Upper lobe of left lung (tissue), 6 donors: ENCODE results near the gene STYXL2. TPM values are rescaled to one million over a fixed set of nuclear protein-coding genes. Genes with fewer than 3 reads are reported as not detected.

Experiments used
- ATAC-seq, 2 donors: fragments of 200-7000 bp; cut with Tn5 transposase; one replicate each; pipeline ENCODE4 v1.9.1; 2022; ENCODE audit warnings: mild to moderate bottlenecking in 2 of 2, moderate library complexity in 2 of 2; ENCODE audit not compliant: low FRiP score in 2 of 2
- DNase-seq, 2 donors: peaks; one replicate each; pipeline ENCODE4 v3.0.0-alpha.2; 2019 to 2020
- H3K27ac ChIP-seq, 4 donors: fragments of 200-600 bp; sonication (generic); one replicate each; pipeline ENCODE4 v1.5.1; 2016 to 2019
- H3K27me3 ChIP-seq, 4 donors: fragments of 200-600 bp; sonication (generic); one replicate each; pipeline ENCODE4 v1.5.1; 2017 to 2019
- H3K36me3 ChIP-seq, 4 donors: fragments of 200-600 bp; sonication (generic); one replicate each; pipeline ENCODE4 v1.5.1; 2016 to 2019
- H3K4me1 ChIP-seq, 4 donors: fragments of 200-600 bp; sonication (generic); one replicate each; pipeline ENCODE4 v1.5.1; 2018 to 2019
- H3K4me3 ChIP-seq, 4 donors: fragments of 200-600 bp; sonication (generic); one replicate each; pipeline ENCODE4 v1.5.1; 2017 to 2019; ENCODE audit warnings: mild to moderate bottlenecking in 2 of 4, moderate library complexity in 1 of 4
- H3K9me3 ChIP-seq, 4 donors: fragments of 200-600 bp; sonication (generic); one replicate each; pipeline ENCODE4 v1.5.1; 2018 to 2019
- CTCF ChIP-seq, 6 experiments: fragments of 450-650 bp in 4 of 6; fragments of 200-600 bp in 2 of 6; sonication (generic) in 2 of 6; IDR thresholded peaks; one replicate each; pipeline ENCODE4 v1.5.1; 2016 to 2019; ENCODE audit warnings: antibody characterized with exemption in 6 of 6
- EP300 ChIP-seq, 4 donors: sonication (generic); formaldehyde crosslinking; IDR thresholded peaks; one replicate each; pipeline ENCODE4 v1.5.1; 2017; ENCODE audit warnings: antibody characterized with exemption in 4 of 4, control low read depth in 2 of 4
- POLR2A ChIP-seq, 4 donors: fragments of 450-650 bp; IDR thresholded peaks; one replicate each; pipeline ENCODE4 v1.5.1; 2016 to 2017; ENCODE audit warnings: antibody characterized with exemption in 4 of 4, mild to moderate bottlenecking in 2 of 4
- POLR2AphosphoS5 ChIP-seq, 2 donors: sonication (generic); formaldehyde crosslinking; IDR thresholded peaks; one replicate each; pipeline ENCODE4 v1.5.1; 2017; ENCODE audit warnings: antibody characterized with exemption in 2 of 2
- WGBS, 2 donors: methylation state at CpG; one replicate each; pipeline ENCODE4 v1.1.5; 2017 to 2018; 5-methylcytosine and 5-hydroxymethylcytosine counted together
- total RNA-seq, 6 donors: library from RNA; depleted of rRNA in 4 of 6; stranded (reverse); fragments of >200 nt in 4 of 6; gene quantifications; one replicate each; pipeline versions ENCODE4 v1.1.0 to v1.2.1, GENCODE V29; 2016 to 2021
- donor health status: DM: no; HTN: no; CAD: no; lungs with moderate emphysema.
- donor health status: DM: no; HTN: yes; CAD: no; lungs with severe emphysema.

The STYXL2 gene
- total RNA-seq, 6 donors from 2014 or later, result 0.10 to 0.30 (median 0.23) TPM; not detected in 3

- Histone ChIP-seq H3K4me1 (peaks cover 7 to 9% (median 8%) of the 10 kb centered on the region in 4 donors), H3K27ac (no peak overlapping the region), H3K36me3 (no peaks in the 10 kb centered on the region), H3K4me3 (no peak overlapping the region), H3K9me3 (no peaks in the 10 kb centered on the region), H3K27me3 (no peaks in the 10 kb centered on the region)
- WGBS, 2 donors, result 92 to 99% methylated on average over 3 of the region's 3 CpGs
- ATAC-seq (no peak), DNase-seq (no peak)
- TF ChIP-seq POLR2A (IDR thresholded peaks at IDR 0.05) (no peak), POLR2AphosphoS5 (IDR thresholded peaks at IDR 0.05) (no peak), CTCF (IDR thresholded peaks at IDR 0.05) (no peak), EP300 (IDR thresholded peaks at IDR 0.05) (no peak)
These were observed 25.8 kb downstream of the STYXL2 start for GRCh38 chr1:167119696-167120095.

- ATAC-seq (no peak), DNase-seq (no peak)
- no peaks in the 10 kb centered on the region for H3K27me3 ChIP-seq
- TF ChIP-seq POLR2AphosphoS5 (IDR thresholded peaks at IDR 0.05), result no peak
- no peak for TF ChIP-seq EP300 (IDR thresholded peaks at IDR 0.05)
- no peak for TF ChIP-seq POLR2A (IDR thresholded peaks at IDR 0.05)
- TF ChIP-seq CTCF (IDR thresholded peaks at IDR 0.05), result no peak
- H3K9me3 ChIP-seq, result no peaks in the 10 kb centered on the region
- no peaks in the 10 kb centered on the region for H3K36me3 ChIP-seq
- 49 to 57% methylated on average over 13 of the region's 13 CpGs for WGBS, 2 donors
- no peak overlapping the region for H3K27ac ChIP-seq
- peak overlapping the region in 3 of 4 donors; percentile 29 to 45 (median 40) for H3K4me3 ChIP-seq
- peaks cover 7 to 9% (median 8%) of the 10 kb centered on the region in 4 donors for H3K4me1 ChIP-seq
These were observed 27.0 kb downstream of the STYXL2 start for GRCh38 chr1:167120899-167121298.

GRCh38 chr1:167121375-167122120, 27.7 kb downstream of the STYXL2 start:
- WGBS, 2 donors, result 11 to 14% methylated on average over 43 to 44 of the region's 47 CpGs
- no peak overlapping the region for H3K27ac ChIP-seq
- DNase-seq (peak; percentile 60 to 89), ATAC-seq (peak; percentile 55 to 77)
- H3K4me3 ChIP-seq, result peak overlapping the region in 3 of 4 donors; percentile 29 to 45 (median 40)
- H3K9me3 ChIP-seq, result no peaks in the 10 kb centered on the region
- no peaks in the 10 kb centered on the region for H3K27me3 ChIP-seq
- TF ChIP-seq POLR2AphosphoS5 (IDR thresholded peaks at IDR 0.05) (no peak), EP300 (IDR thresholded peaks at IDR 0.05) (no peak), CTCF (IDR thresholded peaks at IDR 0.05) (no peak), POLR2A (IDR thresholded peaks at IDR 0.05) (no peak)
- no peaks in the 10 kb centered on the region for H3K36me3 ChIP-seq
- peaks cover 7 to 9% (median 8%) of the 10 kb centered on the region in 4 donors for H3K4me1 ChIP-seq

GRCh38 chr1:167122121-167122480, 28.2 kb downstream of the STYXL2 start:
- H3K27ac ChIP-seq, result no peak overlapping the region
- no peaks in the 10 kb centered on the region for H3K36me3 ChIP-seq
- ATAC-seq (no peak), DNase-seq (no peak)
- WGBS, 2 donors, result 82 to 87% methylated on average over 5 of the region's 5 CpGs
- H3K4me1 ChIP-seq, result peaks cover 7 to 9% (median 8%) of the 10 kb centered on the region in 4 donors
- no peaks in the 10 kb centered on the region for H3K27me3 ChIP-seq
- H3K9me3 ChIP-seq, result no peaks in the 10 kb centered on the region
- no peak overlapping the region for H3K4me3 ChIP-seq
- no peak for TF ChIP-seq POLR2AphosphoS5 (IDR thresholded peaks at IDR 0.05)
- no peak for TF ChIP-seq EP300 (IDR thresholded peaks at IDR 0.05)
- TF ChIP-seq POLR2A (IDR thresholded peaks at IDR 0.05), result no peak
- TF ChIP-seq CTCF (IDR thresholded peaks at IDR 0.05), result no peak

- H3K4me1 ChIP-seq, result peaks cover 7 to 9% (median 8%) of the 10 kb centered on the region in 4 donors
- H3K27ac ChIP-seq, result no peak overlapping the region
- no peaks in the 10 kb centered on the region for H3K27me3 ChIP-seq
- 92 to 97% methylated on average over 4 of the region's 4 CpGs for WGBS, 2 donors
- TF ChIP-seq EP300 (IDR thresholded peaks at IDR 0.05), result no peak
- no peak for TF ChIP-seq POLR2AphosphoS5 (IDR thresholded peaks at IDR 0.05)
- no peak for TF ChIP-seq POLR2A (IDR thresholded peaks at IDR 0.05)
- TF ChIP-seq CTCF (IDR thresholded peaks at IDR 0.05), result no peak
- no peak for ATAC-seq
- no peak overlapping the region for H3K4me3 ChIP-seq
- DNase-seq, result no peak
- H3K36me3 ChIP-seq, result no peaks in the 10 kb centered on the region
- H3K9me3 ChIP-seq, result no peaks in the 10 kb centered on the region
These were observed 28.7 kb downstream of the STYXL2 start for GRCh38 chr1:167122568-167122967.
